ENCODE results near the gene APOL1.
"Not testable (repeated sequence)": the region's sequence is repeated elsewhere in the genome, so short reads cannot be mapped to it uniquely, and the experiment has no call there.

The APOL1 gene

GRCh38 chr22:36247955-36248354 is 5.0 kb upstream of the APOL1 start:
- no peaks in the 10 kb centered on the region for H3K27me3 ChIP-seq (ENCODE audit: control insufficient read depth, insufficient read depth, low read length)

GRCh38 chr22:36249160-36249559 is 3.8 kb upstream of the APOL1 start:
- Histone ChIP-seq H3K36me3 (ENCODE audit: control insufficient read depth, insufficient read depth, low read length) (no peaks in the 10 kb centered on the region), H2AFZ (no peak overlapping the region), H3K4me1 (no peaks in the 10 kb centered on the region), H3K9ac (no peak overlapping the region), H3K27ac (no peak overlapping the region), H3K9me3 (ENCODE audit: control insufficient read depth, low read length) (no peaks in the 10 kb centered on the region), H3K4me3 (ENCODE audit: low read depth, low read length) (no peak overlapping the region), H3K4me2 (ENCODE audit: low read length) (no peak overlapping the region), H3K27me3 (ENCODE audit: control insufficient read depth, insufficient read depth, low read length) (no peaks in the 10 kb centered on the region), H3K79me2 (no peaks in the 10 kb centered on the region)
- TF ChIP-seq CTCF (IDR thresholded peaks at IDR 0.05) = no peak

More at GRCh38 chr22:36247955-36248354, 5.0 kb upstream of the APOL1 start:
- no peak overlapping the region for H3K9ac ChIP-seq
- H3K27ac ChIP-seq = no peak overlapping the region
- H3K36me3 ChIP-seq (ENCODE audit: control insufficient read depth, insufficient read depth, low read length) = no peaks in the 10 kb centered on the region
- no peaks in the 10 kb centered on the region for H3K9me3 ChIP-seq (ENCODE audit: control insufficient read depth, low read length)
- H3K4me2 ChIP-seq (ENCODE audit: low read length) = no peak overlapping the region
- H3K79me2 ChIP-seq = no peaks in the 10 kb centered on the region
- TF ChIP-seq CTCF (IDR thresholded peaks at IDR 0.05) = no peak
- no peak overlapping the region for H2AFZ ChIP-seq
- no peaks in the 10 kb centered on the region for H3K4me1 ChIP-seq
- H3K4me3 ChIP-seq (ENCODE audit: low read depth, low read length) = no peak overlapping the region

GRCh38 chr22:36250292-36250960 is 2.5 kb upstream of the APOL1 start:
- H3K4me3 ChIP-seq (ENCODE audit: low read depth, low read length); H3K27me3 ChIP-seq (ENCODE audit: control insufficient read depth, insufficient read depth, low read length); H3K9ac ChIP-seq; H3K79me2 ChIP-seq; H3K4me1 ChIP-seq; H3K9me3 ChIP-seq (ENCODE audit: control insufficient read depth, low read length); H3K27ac ChIP-seq; H3K4me2 ChIP-seq (ENCODE audit: low read length); H3K36me3 ChIP-seq (ENCODE audit: control insufficient read depth, insufficient read depth, low read length); H2AFZ ChIP-seq: not testable (repeated sequence)

- not testable (repeated sequence) for H2AFZ ChIP-seq; H3K36me3 ChIP-seq (ENCODE audit: control insufficient read depth, insufficient read depth, low read length); H3K4me1 ChIP-seq; H3K27ac ChIP-seq; H3K27me3 ChIP-seq (ENCODE audit: control insufficient read depth, insufficient read depth, low read length); H3K9ac ChIP-seq; H3K79me2 ChIP-seq; H3K4me2 ChIP-seq (ENCODE audit: low read length); H3K9me3 ChIP-seq (ENCODE audit: control insufficient read depth, low read length); H3K4me3 ChIP-seq (ENCODE audit: low read depth, low read length)
Measured at GRCh38 chr22:36251979-36252608, 839 bp upstream of the APOL1 start.

GRCh38 chr22:36253523-36254490 is 874 bp downstream of the APOL1 start:
- H2AFZ ChIP-seq = no peak overlapping the region
- no peaks in the 10 kb centered on the region for H3K27me3 ChIP-seq (ENCODE audit: control insufficient read depth, insufficient read depth, low read length)
- no peaks in the 10 kb centered on the region for H3K36me3 ChIP-seq (ENCODE audit: control insufficient read depth, insufficient read depth, low read length)
- no peaks in the 10 kb centered on the region for H3K79me2 ChIP-seq
- H3K9me3 ChIP-seq (ENCODE audit: control insufficient read depth, low read length) = no peaks in the 10 kb centered on the region
- H3K27ac ChIP-seq = peak overlapping the region; percentile 69
- no peak for TF ChIP-seq CTCF (IDR thresholded peaks at IDR 0.05)
- peak overlapping the region; percentile 46 for H3K4me3 ChIP-seq (ENCODE audit: low read depth, low read length)
- peak overlapping the region; percentile 25 for H3K4me2 ChIP-seq (ENCODE audit: low read length)
- H3K4me1 ChIP-seq = no peaks in the 10 kb centered on the region
- H3K9ac ChIP-seq = no peak overlapping the region

- not testable (repeated sequence) for H3K27me3 ChIP-seq (ENCODE audit: control insufficient read depth, insufficient read depth, low read length); H3K4me1 ChIP-seq; H3K4me3 ChIP-seq (ENCODE audit: low read depth, low read length)
Measured at GRCh38 chr22:36255572-36255971, 2.6 kb downstream of the APOL1 start.

More at GRCh38 chr22:36255572-36255971, 2.6 kb downstream of the APOL1 start:
- not testable (repeated sequence) for H2AFZ ChIP-seq; H3K79me2 ChIP-seq; H3K9me3 ChIP-seq (ENCODE audit: control insufficient read depth, low read length); H3K9ac ChIP-seq; H3K36me3 ChIP-seq (ENCODE audit: control insufficient read depth, insufficient read depth, low read length); H3K4me2 ChIP-seq (ENCODE audit: low read length)
- H3K27ac ChIP-seq = peak overlapping the region; percentile 61

Measured in parathyroid adenoma (tissue), 2 donors.